GM18951 (cell line): Measurements from ENCODE around the gene MOB3C.

Experiments
- POLR2A ChIP-seq: IDR thresholded peaks from 4 replicates; pipeline ENCODE4 v1.6.1; 2011; ENCODE audit warnings: mild to moderate bottlenecking; ENCODE audit not compliant: insufficient read length, insufficient read depth; ENCODE audit errors: extremely low read depth
- in situ Hi-C: fragments of 300-500 bp; cut with MboI; formaldehyde crosslinking; loops from one replicate; pipeline ENCODE4 v1.12.0; 2022; ENCODE audit warnings: low sequenced_read_pairs, mixed read lengths, inconsistent platforms; ENCODE audit not compliant: unreplicated experiment

MOB3C gene

GRCh38 chr1:46622344-46622743 lies 5.7 kb upstream of the MOB3C start:
- in situ Hi-C loops = no loop called here
- no peak for TF ChIP-seq POLR2A

- no peak for TF ChIP-seq POLR2A
- in situ Hi-C loops = no loop called here
Observed at GRCh38 chr1:46621930-46622329, 5.3 kb upstream of the MOB3C start.

- in situ Hi-C loops = no loop called here
- no peak for TF ChIP-seq POLR2A
Observed at GRCh38 chr1:46619656-46620258, 3.1 kb upstream of the MOB3C start.

- no peak for TF ChIP-seq POLR2A
- in situ Hi-C loops = no loop called here
Observed at GRCh38 chr1:46618754-46619415, 2.3 kb upstream of the MOB3C start.

GRCh38 chr1:46617833-46618232 lies 1.2 kb upstream of the MOB3C start:
- no peak for TF ChIP-seq POLR2A
- in situ Hi-C loops = no loop called here

- in situ Hi-C loops = no loop called here
- no peak for TF ChIP-seq POLR2A
Observed at GRCh38 chr1:46617108-46617800, 643 bp upstream of the MOB3C start.

- no peak for TF ChIP-seq POLR2A
- in situ Hi-C loops = no loop called here
Observed at GRCh38 chr1:46615735-46616134, 876 bp downstream of the MOB3C start.

- in situ Hi-C loops = no loop called here
- TF ChIP-seq POLR2A = no peak
Observed at GRCh38 chr1:46615088-46615487, 1.5 kb downstream of the MOB3C start.

GRCh38 chr1:46614604-46614984 lies 2.0 kb downstream of the MOB3C start:
- TF ChIP-seq POLR2A = no peak
- in situ Hi-C loops = no loop called here

GRCh38 chr1:46613661-46614603 lies 2.7 kb downstream of the MOB3C start:
- no peak for TF ChIP-seq POLR2A
- in situ Hi-C loops = no loop called here

- TF ChIP-seq POLR2A = no peak
- in situ Hi-C loops = no loop called here
Observed at GRCh38 chr1:46612937-46613660, 3.5 kb downstream of the MOB3C start.

GRCh38 chr1:46611691-46612221 lies 4.9 kb downstream of the MOB3C start:
- TF ChIP-seq POLR2A = no peak
- in situ Hi-C loops = no loop called here

GRCh38 chr1:46607345-46608130 lies 9.1 kb downstream of the MOB3C start:
- no peak for TF ChIP-seq POLR2A
- in situ Hi-C loops = no loop called here
